MM.1S (cell line): ENCODE measurements around the gene ZNF280C.

Experiments used
- DNase-seq: peaks from one replicate; pipeline ENCODE4 v3.0.0-alpha.2; 2015
- H2AFZ ChIP-seq: fragments of 300-600 bp; sonication (generic); 2 replicates; pipeline ENCODE4 v1.6.0; 2016; ENCODE audit warnings: antibody characterized with exemption, low read length
- H3F3A ChIP-seq: fragments of 300-600 bp; sonication (generic); 2 replicates; pipeline ENCODE4 v1.6.1; 2016; ENCODE audit warnings: mild to moderate bottlenecking, antibody characterized with exemption, low read length, moderate library complexity, mixed read lengths; ENCODE audit not compliant: insufficient read depth
- H3K27ac ChIP-seq: fragments of 300-600 bp; sonication (generic); 2 replicates; pipeline ENCODE4 v1.5.1; 2016; ENCODE audit warnings: mild to moderate bottlenecking, low read length
- H3K27me3 ChIP-seq: fragments of 300-600 bp; sonication (generic); replicated peaks from 2 replicates; pipeline ENCODE4 v1.6.0; 2016; ENCODE audit warnings: low read length; ENCODE audit not compliant: insufficient read depth
- H3K36me3 ChIP-seq: fragments of 300-600 bp; sonication (generic); replicated peaks from 2 replicates; pipeline ENCODE4 v1.6.1; 2016; ENCODE audit warnings: mild to moderate bottlenecking, low read length, mixed read lengths; ENCODE audit not compliant: insufficient read depth
- H3K4me1 ChIP-seq: fragments of 300-600 bp; sonication (generic); 2 replicates; pipeline ENCODE4 v1.6.1; 2016; ENCODE audit warnings: low read length, mixed read lengths
- H3K4me2 ChIP-seq: fragments of 300-600 bp; sonication (generic); 2 replicates; pipeline ENCODE4 v1.6.0; 2016; ENCODE audit warnings: low read depth, low read length
- H3K4me3 ChIP-seq: fragments of 300-600 bp; sonication (generic); 2 replicates; pipeline ENCODE4 v1.5.1; 2016; ENCODE audit warnings: low read length, mixed read lengths
- H3K79me2 ChIP-seq: fragments of 300-600 bp; sonication (generic); 2 replicates; pipeline ENCODE4 v1.6.1; 2016; ENCODE audit warnings: mixed run types, low read length, mixed read lengths
- H3K9ac ChIP-seq: fragments of 300-600 bp; sonication (generic); 2 replicates; pipeline ENCODE4 v1.6.1; 2016; ENCODE audit warnings: low read length, mixed read lengths
- H3K9me2 ChIP-seq: fragments of 300-600 bp; sonication (generic); replicated peaks from 2 replicates; pipeline ENCODE4 v1.6.1; 2016; ENCODE audit warnings: mild to moderate bottlenecking, low read length, mixed read lengths; ENCODE audit not compliant: insufficient read depth
- H3K9me3 ChIP-seq: fragments of 300-600 bp; sonication (generic); replicated peaks from 2 replicates; pipeline ENCODE4 v1.6.1; 2016; ENCODE audit warnings: mild to moderate bottlenecking, low read length, mixed read lengths; ENCODE audit not compliant: insufficient read depth
- H4K20me1 ChIP-seq: fragments of 300-600 bp; sonication (generic); 2 replicates; pipeline ENCODE4 v1.6.1; 2016; ENCODE audit warnings: mild to moderate bottlenecking, low read length, moderate library complexity, mixed read lengths; ENCODE audit not compliant: insufficient read depth
- EZH2 ChIP-seq: fragments of 300-600 bp; sonication (generic); optimal IDR thresholded peaks from 2 replicates; pipeline ENCODE3; 2017; ENCODE audit warnings: low read depth, mild to moderate bottlenecking, antibody characterized with exemption, low read length, mixed read lengths
- EZH2phosphoT487 ChIP-seq: fragments of 300-600 bp; sonication (generic); IDR thresholded peaks from 2 replicates; pipeline ENCODE4 v1.6.1; 2018; ENCODE audit warnings: antibody characterized with exemption, low read length
- TF ChIP-seq, protein P1 (sequence below): fragments of 300-600 bp; sonication (generic); IDR thresholded peaks from 2 replicates; pipeline ENCODE4 v1.5.1; 2016; ENCODE audit warnings: antibody characterized with exemption, low read length, mixed read lengths

ZNF280C gene

GRCh38 chrX:130212371-130212770, 56.3 kb downstream of the ZNF280C start:
- H3K9ac ChIP-seq: no peak overlapping the region
- H4K20me1 ChIP-seq: no peaks in the 10 kb centered on the region
- H3K27me3 ChIP-seq: no peaks in the 10 kb centered on the region
- no peak overlapping the region for H3K4me2 ChIP-seq
- no peaks in the 10 kb centered on the region for H3K36me3 ChIP-seq
- no peaks in the 10 kb centered on the region for H3K4me1 ChIP-seq
- H3K9me2 ChIP-seq: no peaks in the 10 kb centered on the region
- H3K9me3 ChIP-seq: no peaks in the 10 kb centered on the region
- no peak overlapping the region for H3K27ac ChIP-seq
- TF ChIP-seq EZH2 (no peak), EZH2phosphoT487 (no peak)
- TF ChIP-seq, protein P1, sequence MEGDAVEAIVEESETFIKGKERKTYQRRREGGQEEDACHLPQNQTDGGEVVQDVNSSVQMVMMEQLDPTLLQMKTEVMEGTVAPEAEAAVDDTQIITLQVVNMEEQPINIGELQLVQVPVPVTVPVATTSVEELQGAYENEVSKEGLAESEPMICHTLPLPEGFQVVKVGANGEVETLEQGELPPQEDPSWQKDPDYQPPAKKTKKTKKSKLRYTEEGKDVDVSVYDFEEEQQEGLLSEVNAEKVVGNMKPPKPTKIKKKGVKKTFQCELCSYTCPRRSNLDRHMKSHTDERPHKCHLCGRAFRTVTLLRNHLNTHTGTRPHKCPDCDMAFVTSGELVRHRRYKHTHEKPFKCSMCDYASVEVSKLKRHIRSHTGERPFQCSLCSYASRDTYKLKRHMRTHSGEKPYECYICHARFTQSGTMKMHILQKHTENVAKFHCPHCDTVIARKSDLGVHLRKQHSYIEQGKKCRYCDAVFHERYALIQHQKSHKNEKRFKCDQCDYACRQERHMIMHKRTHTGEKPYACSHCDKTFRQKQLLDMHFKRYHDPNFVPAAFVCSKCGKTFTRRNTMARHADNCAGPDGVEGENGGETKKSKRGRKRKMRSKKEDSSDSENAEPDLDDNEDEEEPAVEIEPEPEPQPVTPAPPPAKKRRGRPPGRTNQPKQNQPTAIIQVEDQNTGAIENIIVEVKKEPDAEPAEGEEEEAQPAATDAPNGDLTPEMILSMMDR: no peak
- DNase-seq: no peak
- no peaks in the 10 kb centered on the region for H3F3A ChIP-seq
- H3K79me2 ChIP-seq: no peaks in the 10 kb centered on the region
- no peak overlapping the region for H3K4me3 ChIP-seq
- H2AFZ ChIP-seq: no peak overlapping the region

DNA sequence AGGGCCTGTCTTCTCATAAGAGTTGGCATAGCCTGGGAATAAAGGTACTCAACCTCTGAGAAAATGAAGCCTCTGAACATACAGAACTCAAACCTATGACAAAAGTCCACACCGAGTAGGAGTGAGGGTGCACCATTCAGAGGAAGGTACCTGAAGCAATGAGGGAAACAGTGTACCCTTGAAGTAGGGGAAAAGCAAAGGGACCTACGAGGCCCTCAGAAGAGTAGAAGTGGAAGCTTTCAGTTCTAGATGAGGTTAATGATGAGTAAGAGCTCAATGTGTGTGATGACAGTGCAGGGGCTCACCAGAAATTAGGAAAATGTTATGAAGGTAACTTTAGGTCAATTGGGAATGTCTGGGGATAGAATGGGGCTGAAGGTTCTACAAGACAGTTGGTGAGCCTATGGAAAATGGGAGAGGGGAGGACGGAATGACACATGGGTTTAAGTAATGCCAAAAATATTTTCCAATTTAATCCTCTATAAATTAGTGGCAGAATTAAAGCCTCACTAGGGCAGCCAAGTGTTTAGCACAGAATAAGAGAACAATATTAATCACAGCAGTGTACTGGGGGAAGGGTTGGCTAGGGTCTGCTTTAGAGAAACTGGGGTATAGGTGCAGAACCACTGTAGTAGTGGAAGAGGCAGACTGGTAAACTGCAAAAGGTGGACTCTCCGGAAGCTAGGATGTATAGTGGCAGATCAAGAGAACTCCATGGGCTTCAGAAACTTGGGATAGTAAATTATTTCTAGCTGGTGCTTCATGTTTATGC, 57.1 kb downstream of the ZNF280C start:
- H3K27me3 ChIP-seq: no peaks in the 10 kb centered on the region
- H3K36me3 ChIP-seq: no peaks in the 10 kb centered on the region
- TF ChIP-seq EZH2: no peak
- TF ChIP-seq EZH2phosphoT487: no peak
- TF ChIP-seq, protein P1: no peak
- H3K27ac ChIP-seq: no peak overlapping the region
- no peak overlapping the region for H2AFZ ChIP-seq
- no peaks in the 10 kb centered on the region for H3F3A ChIP-seq
- H3K4me3 ChIP-seq: no peak overlapping the region
- H3K9ac ChIP-seq: no peak overlapping the region
- no peak overlapping the region for H3K4me2 ChIP-seq
- H3K4me1 ChIP-seq: no peaks in the 10 kb centered on the region
- no peak for DNase-seq
- no peaks in the 10 kb centered on the region for H4K20me1 ChIP-seq
- H3K9me3 ChIP-seq: no peaks in the 10 kb centered on the region
- no peaks in the 10 kb centered on the region for H3K9me2 ChIP-seq
- no peaks in the 10 kb centered on the region for H3K79me2 ChIP-seq

GRCh38 chrX:130204647-130205046, 64.1 kb downstream of the ZNF280C start:
- no peak overlapping the region for H3K4me2 ChIP-seq
- H3K9me2 ChIP-seq: no peaks in the 10 kb centered on the region
- no peaks in the 10 kb centered on the region for H3K4me1 ChIP-seq
- H3F3A ChIP-seq: no peaks in the 10 kb centered on the region
- H3K9me3 ChIP-seq: no peaks in the 10 kb centered on the region
- H3K27ac ChIP-seq: no peak overlapping the region
- no peaks in the 10 kb centered on the region for H3K27me3 ChIP-seq
- no peak overlapping the region for H2AFZ ChIP-seq
- H3K4me3 ChIP-seq: no peak overlapping the region
- no peaks in the 10 kb centered on the region for H4K20me1 ChIP-seq
- DNase-seq: no peak
- H3K9ac ChIP-seq: no peak overlapping the region
- no peaks in the 10 kb centered on the region for H3K36me3 ChIP-seq
- no peak for TF ChIP-seq EZH2
- TF ChIP-seq EZH2phosphoT487: no peak
- TF ChIP-seq, protein P1: no peak
- H3K79me2 ChIP-seq: no peaks in the 10 kb centered on the region
